HepG2 (cell line): Measurements from ENCODE around the gene MPHOSPH8. TPM values are rescaled to one million over a fixed set of nuclear protein-coding genes. Genes with fewer than 3 reads are reported as not detected.

Experiments used
- SAP130 ChIP-seq: IDR thresholded peaks from 2 replicates; pipeline ENCODE4 v1.6.1; 2016; ENCODE audit warnings: low read depth
- ZNF329 ChIP-seq: sonication (generic); formaldehyde crosslinking; IDR thresholded peaks from 2 replicates; pipeline ENCODE4 v1.9.0; 2021; ENCODE audit warnings: low read depth, mild to moderate bottlenecking, missing genetic modification reagents
- polyA plus RNA-seq, 8 experiments: library from polyadenylated mRNA; depleted of rRNA in 3 of 8; stranded (reverse) in 7 of 8; unstranded in 1 of 8; fragments of >200 nt; fragmentation: Illumina TruSeq in 4 of 8; extraction: Trizol in 4 of 8; gene quantifications; 2 replicates each; pipeline versions ENCODE4 v1.2.1 to v1.2.3, GENCODE V29; 2011 to 2016; ENCODE audit warnings: low read depth in 4 of 8, missing spikeins in 1 of 8, mixed read lengths in 1 of 8; ENCODE audit not compliant: insufficient read depth in 1 of 8
- total RNA-seq, 5 experiments: library from RNA; depleted of rRNA; stranded (reverse); fragments of >200 nt; fragmentation: Illumina TruSeq; extraction: Trizol; gene quantifications; 2 replicates each; pipeline ENCODE4 v1.2.3, GENCODE V29; 2016; ENCODE audit warnings: low read depth in 1 of 5
- TF ChIP-seq, protein P1 (sequence below): sonication (generic); formaldehyde crosslinking; IDR thresholded peaks from 2 replicates; pipeline ENCODE4 v1.5.0; 2020; ENCODE audit warnings: mild to moderate bottlenecking, missing genetic modification reagents
- TF ChIP-seq, protein P2 (sequence below), 2 experiments: fragments of 450-650 bp in 1 of 2; sonication (generic) in 1 of 2; formaldehyde crosslinking in 1 of 2; IDR thresholded peaks; 2 replicates each; pipeline versions ENCODE4 v1.6.1 to v1.8.0; 2016 to 2022; ENCODE audit warnings: antibody characterized with exemption in 1 of 2, mild to moderate bottlenecking in 1 of 2, missing genetic modification reagents in 1 of 2
- TF ChIP-seq, protein P3 (sequence below): sonication (generic); formaldehyde crosslinking; conservative IDR thresholded peaks from 2 replicates; pipeline ENCODE4 v1.4.0; 2020; ENCODE audit warnings: missing genetic modification reagents
- TF ChIP-seq, protein P4 (sequence below): sonication (generic); formaldehyde crosslinking; conservative IDR thresholded peaks from 2 replicates; pipeline ENCODE4 v1.4.0; 2020; ENCODE audit warnings: missing genetic modification reagents
- TF ChIP-seq, protein P5 (sequence below): sonication (generic); formaldehyde crosslinking; IDR thresholded peaks from 2 replicates; pipeline ENCODE4 v1.5.1; 2020; ENCODE audit warnings: mild to moderate bottlenecking, missing genetic modification reagents, moderate library complexity

Gene MPHOSPH8
- total and polyA plus RNA-seq, 2 of the 13 experiments (the other 11 are each of a cell fraction or from before 2014, with no cell fraction given), result 17.3 to 20.9 TPM

DNA sequence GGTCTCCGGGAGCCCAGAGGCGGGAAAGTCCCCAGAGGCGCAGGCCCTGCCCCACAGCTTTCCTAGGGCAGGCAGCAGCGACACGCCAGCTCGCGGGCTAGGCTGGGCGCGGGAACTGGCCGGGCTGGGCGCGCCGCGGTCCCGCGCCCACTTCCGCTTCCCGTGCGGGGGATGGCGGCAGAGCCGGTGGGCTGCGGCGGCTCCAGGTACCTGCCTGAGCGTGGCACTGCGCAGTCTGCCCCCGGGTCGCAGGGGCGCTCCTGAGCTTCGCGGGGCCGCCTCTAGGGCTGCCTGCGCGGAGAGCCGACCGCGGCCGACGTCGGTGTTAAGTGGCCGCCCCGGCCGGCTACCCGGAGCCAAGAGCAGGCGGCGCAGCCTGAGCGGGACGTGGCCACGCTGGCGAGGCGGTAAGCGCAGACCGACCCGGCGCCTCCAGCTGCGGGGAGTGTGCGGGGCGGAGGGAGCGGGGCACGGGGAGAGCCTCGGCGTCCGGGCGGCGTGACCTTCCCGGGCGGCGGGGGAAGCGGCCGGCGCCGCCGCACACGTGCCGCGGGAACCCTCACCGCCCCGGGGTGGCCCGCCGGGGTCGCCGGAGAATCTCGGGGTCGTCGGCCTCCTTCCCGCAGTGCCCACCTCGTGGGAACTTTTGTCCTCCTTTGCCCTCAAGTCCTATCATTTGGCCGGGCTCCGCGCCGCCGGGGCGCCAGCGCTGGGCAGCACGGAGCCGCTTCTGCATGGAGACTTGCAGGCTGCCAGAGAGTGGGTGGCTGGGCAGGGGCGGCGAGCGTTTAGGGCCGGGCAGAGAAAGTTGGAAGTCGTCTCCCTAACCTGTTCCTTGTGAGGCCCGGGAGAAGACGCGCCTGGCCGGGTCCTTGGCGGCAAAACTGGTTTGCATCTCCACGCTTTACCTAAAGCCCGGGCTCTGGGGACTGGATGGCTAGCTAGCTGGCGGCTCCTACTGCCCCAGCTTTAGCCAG, 31.4 kb upstream of the MPHOSPH8 start (continued):
- TF ChIP-seq, protein P1, sequence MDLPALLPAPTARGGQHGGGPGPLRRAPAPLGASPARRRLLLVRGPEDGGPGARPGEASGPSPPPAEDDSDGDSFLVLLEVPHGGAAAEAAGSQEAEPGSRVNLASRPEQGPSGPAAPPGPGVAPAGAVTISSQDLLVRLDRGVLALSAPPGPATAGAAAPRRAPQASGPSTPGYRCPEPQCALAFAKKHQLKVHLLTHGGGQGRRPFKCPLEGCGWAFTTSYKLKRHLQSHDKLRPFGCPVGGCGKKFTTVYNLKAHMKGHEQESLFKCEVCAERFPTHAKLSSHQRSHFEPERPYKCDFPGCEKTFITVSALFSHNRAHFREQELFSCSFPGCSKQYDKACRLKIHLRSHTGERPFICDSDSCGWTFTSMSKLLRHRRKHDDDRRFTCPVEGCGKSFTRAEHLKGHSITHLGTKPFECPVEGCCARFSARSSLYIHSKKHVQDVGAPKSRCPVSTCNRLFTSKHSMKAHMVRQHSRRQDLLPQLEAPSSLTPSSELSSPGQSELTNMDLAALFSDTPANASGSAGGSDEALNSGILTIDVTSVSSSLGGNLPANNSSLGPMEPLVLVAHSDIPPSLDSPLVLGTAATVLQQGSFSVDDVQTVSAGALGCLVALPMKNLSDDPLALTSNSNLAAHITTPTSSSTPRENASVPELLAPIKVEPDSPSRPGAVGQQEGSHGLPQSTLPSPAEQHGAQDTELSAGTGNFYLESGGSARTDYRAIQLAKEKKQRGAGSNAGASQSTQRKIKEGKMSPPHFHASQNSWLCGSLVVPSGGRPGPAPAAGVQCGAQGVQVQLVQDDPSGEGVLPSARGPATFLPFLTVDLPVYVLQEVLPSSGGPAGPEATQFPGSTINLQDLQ (CRISPR knock-in tag), result 0 out of 2 replicates have a peak, but pooled peaks have one; percentile 49
- TF ChIP-seq, protein P2, sequence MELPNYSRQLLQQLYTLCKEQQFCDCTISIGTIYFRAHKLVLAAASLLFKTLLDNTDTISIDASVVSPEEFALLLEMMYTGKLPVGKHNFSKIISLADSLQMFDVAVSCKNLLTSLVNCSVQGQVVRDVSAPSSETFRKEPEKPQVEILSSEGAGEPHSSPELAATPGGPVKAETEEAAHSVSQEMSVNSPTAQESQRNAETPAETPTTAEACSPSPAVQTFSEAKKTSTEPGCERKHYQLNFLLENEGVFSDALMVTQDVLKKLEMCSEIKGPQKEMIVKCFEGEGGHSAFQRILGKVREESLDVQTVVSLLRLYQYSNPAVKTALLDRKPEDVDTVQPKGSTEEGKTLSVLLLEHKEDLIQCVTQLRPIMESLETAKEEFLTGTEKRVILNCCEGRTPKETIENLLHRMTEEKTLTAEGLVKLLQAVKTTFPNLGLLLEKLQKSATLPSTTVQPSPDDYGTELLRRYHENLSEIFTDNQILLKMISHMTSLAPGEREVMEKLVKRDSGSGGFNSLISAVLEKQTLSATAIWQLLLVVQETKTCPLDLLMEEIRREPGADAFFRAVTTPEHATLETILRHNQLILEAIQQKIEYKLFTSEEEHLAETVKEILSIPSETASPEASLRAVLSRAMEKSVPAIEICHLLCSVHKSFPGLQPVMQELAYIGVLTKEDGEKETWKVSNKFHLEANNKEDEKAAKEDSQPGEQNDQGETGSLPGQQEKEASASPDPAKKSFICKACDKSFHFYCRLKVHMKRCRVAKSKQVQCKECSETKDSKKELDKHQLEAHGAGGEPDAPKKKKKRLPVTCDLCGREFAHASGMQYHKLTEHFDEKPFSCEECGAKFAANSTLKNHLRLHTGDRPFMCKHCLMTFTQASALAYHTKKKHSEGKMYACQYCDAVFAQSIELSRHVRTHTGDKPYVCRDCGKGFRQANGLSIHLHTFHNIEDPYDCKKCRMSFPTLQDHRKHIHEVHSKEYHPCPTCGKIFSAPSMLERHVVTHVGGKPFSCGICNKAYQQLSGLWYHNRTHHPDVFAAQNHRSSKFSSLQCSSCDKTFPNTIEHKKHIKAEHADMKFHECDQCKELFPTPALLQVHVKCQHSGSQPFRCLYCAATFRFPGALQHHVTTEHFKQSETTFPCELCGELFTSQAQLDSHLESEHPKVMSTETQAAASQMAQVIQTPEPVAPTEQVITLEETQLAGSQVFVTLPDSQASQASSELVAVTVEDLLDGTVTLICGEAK (IDR thresholded peaks at IDR 0.05), result no peak
- TF ChIP-seq, protein P2 (CRISPR knock-in tag; IDR thresholded peaks at IDR 0.05), result peak; percentile 75
- TF ChIP-seq, protein P3, sequence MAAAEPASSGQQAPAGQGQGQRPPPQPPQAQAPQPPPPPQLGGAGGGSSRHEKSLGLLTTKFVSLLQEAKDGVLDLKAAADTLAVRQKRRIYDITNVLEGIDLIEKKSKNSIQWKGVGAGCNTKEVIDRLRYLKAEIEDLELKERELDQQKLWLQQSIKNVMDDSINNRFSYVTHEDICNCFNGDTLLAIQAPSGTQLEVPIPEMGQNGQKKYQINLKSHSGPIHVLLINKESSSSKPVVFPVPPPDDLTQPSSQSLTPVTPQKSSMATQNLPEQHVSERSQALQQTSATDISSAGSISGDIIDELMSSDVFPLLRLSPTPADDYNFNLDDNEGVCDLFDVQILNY (CRISPR knock-in tag), result peak; percentile 89
- TF ChIP-seq ZNF329 (peak; percentile 45; the same call in 1 of the 2 replicates), SAP130 (CRISPR knock-in tag) (peak; percentile 64)
- TF ChIP-seq, protein P4, sequence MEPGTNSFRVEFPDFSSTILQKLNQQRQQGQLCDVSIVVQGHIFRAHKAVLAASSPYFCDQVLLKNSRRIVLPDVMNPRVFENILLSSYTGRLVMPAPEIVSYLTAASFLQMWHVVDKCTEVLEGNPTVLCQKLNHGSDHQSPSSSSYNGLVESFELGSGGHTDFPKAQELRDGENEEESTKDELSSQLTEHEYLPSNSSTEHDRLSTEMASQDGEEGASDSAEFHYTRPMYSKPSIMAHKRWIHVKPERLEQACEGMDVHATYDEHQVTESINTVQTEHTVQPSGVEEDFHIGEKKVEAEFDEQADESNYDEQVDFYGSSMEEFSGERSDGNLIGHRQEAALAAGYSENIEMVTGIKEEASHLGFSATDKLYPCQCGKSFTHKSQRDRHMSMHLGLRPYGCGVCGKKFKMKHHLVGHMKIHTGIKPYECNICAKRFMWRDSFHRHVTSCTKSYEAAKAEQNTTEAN (CRISPR knock-in tag), result peak; percentile 24; the same call in 1 of the 2 replicates
- TF ChIP-seq, protein P5, sequence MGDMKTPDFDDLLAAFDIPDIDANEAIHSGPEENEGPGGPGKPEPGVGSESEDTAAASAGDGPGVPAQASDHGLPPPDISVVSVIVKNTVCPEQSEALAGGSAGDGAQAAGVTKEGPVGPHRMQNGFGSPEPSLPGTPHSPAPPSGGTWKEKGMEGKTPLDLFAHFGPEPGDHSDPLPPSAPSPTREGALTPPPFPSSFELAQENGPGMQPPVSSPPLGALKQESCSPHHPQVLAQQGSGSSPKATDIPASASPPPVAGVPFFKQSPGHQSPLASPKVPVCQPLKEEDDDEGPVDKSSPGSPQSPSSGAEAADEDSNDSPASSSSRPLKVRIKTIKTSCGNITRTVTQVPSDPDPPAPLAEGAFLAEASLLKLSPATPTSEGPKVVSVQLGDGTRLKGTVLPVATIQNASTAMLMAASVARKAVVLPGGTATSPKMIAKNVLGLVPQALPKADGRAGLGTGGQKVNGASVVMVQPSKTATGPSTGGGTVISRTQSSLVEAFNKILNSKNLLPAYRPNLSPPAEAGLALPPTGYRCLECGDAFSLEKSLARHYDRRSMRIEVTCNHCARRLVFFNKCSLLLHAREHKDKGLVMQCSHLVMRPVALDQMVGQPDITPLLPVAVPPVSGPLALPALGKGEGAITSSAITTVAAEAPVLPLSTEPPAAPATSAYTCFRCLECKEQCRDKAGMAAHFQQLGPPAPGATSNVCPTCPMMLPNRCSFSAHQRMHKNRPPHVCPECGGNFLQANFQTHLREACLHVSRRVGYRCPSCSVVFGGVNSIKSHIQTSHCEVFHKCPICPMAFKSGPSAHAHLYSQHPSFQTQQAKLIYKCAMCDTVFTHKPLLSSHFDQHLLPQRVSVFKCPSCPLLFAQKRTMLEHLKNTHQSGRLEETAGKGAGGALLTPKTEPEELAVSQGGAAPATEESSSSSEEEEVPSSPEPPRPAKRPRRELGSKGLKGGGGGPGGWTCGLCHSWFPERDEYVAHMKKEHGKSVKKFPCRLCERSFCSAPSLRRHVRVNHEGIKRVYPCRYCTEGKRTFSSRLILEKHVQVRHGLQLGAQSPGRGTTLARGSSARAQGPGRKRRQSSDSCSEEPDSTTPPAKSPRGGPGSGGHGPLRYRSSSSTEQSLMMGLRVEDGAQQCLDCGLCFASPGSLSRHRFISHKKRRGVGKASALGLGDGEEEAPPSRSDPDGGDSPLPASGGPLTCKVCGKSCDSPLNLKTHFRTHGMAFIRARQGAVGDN (CRISPR knock-in tag), result peak; percentile 94
